Measurements from ENCODE around the gene PRKG1.

GRCh38 chr10:51892965-51893658, 818.8 kb downstream of the PRKG1 start:
- no peak for TF ChIP-seq POLR2AphosphoS5 (IDR thresholded peaks at IDR 0.05; ENCODE audit: low read depth, low read length)
- TF ChIP-seq SIN3A (IDR thresholded peaks at IDR 0.05; ENCODE audit: borderline replicate concordance, insufficient read depth, low read length) = no peak
- no peak for TF ChIP-seq REST (IDR thresholded peaks at IDR 0.05; ENCODE audit: insufficient read depth in 1 of 2, low read depth in 2 of 2, low read length in 2 of 2)
